Thyroid gland (tissue), 4 donors: ENCODE results near the gene TMEM236. TPM values are rescaled to one million over a fixed set of nuclear protein-coding genes. Genes with fewer than 3 reads are reported as not detected.
"Not testable (repeated sequence)": the region's sequence is repeated elsewhere in the genome, so short reads cannot be mapped to it uniquely, and the experiment has no call there.

Experiments
- DNase-seq, 2 donors: peaks; one replicate each; pipeline ENCODE4 v3.0.0-alpha.2; 2019
- H3K27ac ChIP-seq, 3 donors: fragments of 200-600 bp; sonication (generic); 1 replicate in 2 of 3; 2 replicates in 1 of 3; pipeline ENCODE4 v1.5.1; 2016 to 2019; ENCODE audit warnings: mild to moderate bottlenecking in 1 of 3, moderate library complexity in 1 of 3
- H3K27me3 ChIP-seq: fragments of 200-600 bp; sonication (generic); one replicate; pipeline ENCODE4 v1.5.1; 2019
- H3K36me3 ChIP-seq, 2 donors: fragments of 200-600 bp; sonication (generic); one replicate each; pipeline ENCODE4 v1.5.1; 2016 to 2019
- H3K4me1 ChIP-seq, 2 donors: fragments of 200-600 bp; sonication (generic); one replicate each; pipeline ENCODE4 v1.5.1; 2017 to 2019
- H3K4me3 ChIP-seq, 3 donors: fragments of 200-600 bp; sonication (generic); replicated peaks in 1 of 3; 1 replicate in 2 of 3; 2 replicates in 1 of 3; pipeline ENCODE4 v1.5.1; 2016; ENCODE audit warnings: mild to moderate bottlenecking in 1 of 3
- H3K9me3 ChIP-seq: fragments of 200-600 bp; sonication (generic); one replicate; pipeline ENCODE4 v1.5.1; 2017
- CTCF ChIP-seq, 6 experiments: fragments of 200-600 bp in 3 of 6; fragments of 450-650 bp in 3 of 6; sonication (generic) in 3 of 6; IDR thresholded peaks; one replicate each; pipeline ENCODE4 v1.5.1; 2016 to 2019; ENCODE audit warnings: antibody characterized with exemption in 6 of 6, mild to moderate bottlenecking in 2 of 6, inconsistent platforms in 1 of 6, moderate library complexity in 1 of 6
- POLR2A ChIP-seq, 2 donors: fragments of 450-650 bp; IDR thresholded peaks; one replicate each; pipeline ENCODE4 v1.6.1; 2017; ENCODE audit warnings: antibody characterized with exemption in 2 of 2, mild to moderate bottlenecking in 2 of 2, moderate library complexity in 1 of 2
- WGBS, 2 donors: methylation state at CpG; one replicate each; pipeline ENCODE4 v1.1.5; 2017; 5-methylcytosine and 5-hydroxymethylcytosine counted together
- intact Hi-C: fragments of 100-400 bp; cut with DNase I; formaldehyde crosslinking; loops from one replicate; pipeline ENCODE4 v1.15.1; 2023
- total RNA-seq, 4 donors: library from RNA; depleted of rRNA; stranded (reverse); fragments of >200 nt; gene quantifications; one replicate each; pipeline ENCODE4 v1.2.3, GENCODE V29; 2016

TMEM236 gene
- total RNA-seq, 4 donors from 2014 or later, result 0.21 to 1.3 (median 0.48) TPM

GRCh38 chr10:17712053-17712452 lies 39.9 kb upstream of the TMEM236 start:
- no peak for DNase-seq
- no peaks in the 10 kb centered on the region for H3K9me3 ChIP-seq
- intact Hi-C loops, result no loop called here
- no peak overlapping the region for H3K27ac ChIP-seq
- H3K4me1 ChIP-seq, result no peaks in the 10 kb centered on the region
- WGBS, 2 donors, result 96 to 98% methylated on average over 5 of the region's 5 CpGs
- no peak for TF ChIP-seq POLR2A (IDR thresholded peaks at IDR 0.05)
- no peak for TF ChIP-seq CTCF (IDR thresholded peaks at IDR 0.05)
- H3K27me3 ChIP-seq, result no peaks in the 10 kb centered on the region
- H3K36me3 ChIP-seq, result peaks cover 16% of the 10 kb centered on the region in 2 donors
- no peak overlapping the region for H3K4me3 ChIP-seq

GRCh38 chr10:17712717-17713471 lies 39.1 kb upstream of the TMEM236 start:
- Histone ChIP-seq H3K9me3 (no peaks in the 10 kb centered on the region), H3K36me3 (peaks cover 16% of the 10 kb centered on the region in 2 donors), H3K27me3 (no peaks in the 10 kb centered on the region), H3K27ac (no peak overlapping the region), H3K4me3 (peak overlapping the region in 1 of 3 donors; percentile 4), H3K4me1 (no peaks in the 10 kb centered on the region)
- no peak for DNase-seq
- WGBS, 2 donors, result 64 to 72% methylated on average over 18 of the region's 18 CpGs
- intact Hi-C loops, result no loop called here
- TF ChIP-seq CTCF (IDR thresholded peaks at IDR 0.05), result no peak

DNA sequence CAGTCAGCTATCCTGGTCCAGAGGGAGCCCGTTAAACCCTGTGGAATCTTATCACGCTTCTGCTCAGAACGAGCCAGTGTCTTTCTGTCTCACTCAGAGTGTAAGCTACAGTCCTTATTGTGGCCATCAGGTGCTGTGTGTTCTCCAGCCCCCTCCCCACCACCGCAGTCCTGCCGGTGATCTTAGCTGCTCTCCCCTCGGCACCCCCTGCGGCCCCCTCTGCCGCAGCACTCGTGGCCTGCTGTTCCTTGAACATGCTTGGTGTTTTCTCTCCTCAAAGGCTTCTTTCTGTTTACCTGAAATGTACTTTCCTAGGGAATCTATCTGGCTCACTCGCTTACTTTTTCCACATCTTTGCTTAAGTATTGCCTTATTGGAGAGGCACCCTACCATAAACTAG lies 38.2 kb upstream of the TMEM236 start:
- Histone ChIP-seq H3K4me1 (no peaks in the 10 kb centered on the region), H3K9me3 (no peaks in the 10 kb centered on the region), H3K4me3 (no peak overlapping the region), H3K36me3 (peaks cover 13 to 14% of the 10 kb centered on the region in 2 donors), H3K27me3 (no peaks in the 10 kb centered on the region), H3K27ac (no peak overlapping the region)
- no peak for DNase-seq
- TF ChIP-seq POLR2A (IDR thresholded peaks at IDR 0.05) (no peak), CTCF (IDR thresholded peaks at IDR 0.05) (no peak)
- 91 to 96% methylated on average over 10 of the region's 10 CpGs for WGBS, 2 donors
- intact Hi-C loops, result no loop called here

DNA sequence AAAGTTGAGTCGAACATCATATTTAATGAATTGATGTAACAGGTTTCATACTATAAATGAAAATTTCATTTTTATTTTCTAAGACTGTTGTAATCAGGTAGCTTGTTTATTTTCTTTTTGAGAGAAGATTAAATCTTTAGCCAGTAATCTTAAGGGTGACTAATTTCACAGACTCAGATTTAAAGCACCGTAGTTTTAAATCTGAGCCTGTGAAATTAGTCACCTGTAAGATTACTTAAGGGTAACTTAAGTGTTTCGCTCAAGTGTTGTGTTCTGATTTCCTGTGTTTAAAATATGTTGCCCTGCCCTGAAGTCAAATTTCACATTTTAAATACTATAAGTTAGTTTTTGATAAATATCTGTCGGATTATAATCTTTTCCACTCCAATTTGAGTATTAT lies 35.8 kb upstream of the TMEM236 start:
- intact Hi-C loops, result no loop called here
- H3K36me3 ChIP-seq, result peaks cover 6 to 8% of the 10 kb centered on the region in 2 donors
- H3K4me3 ChIP-seq, result no peak overlapping the region
- DNase-seq, result no peak
- no peaks in the 10 kb centered on the region for H3K4me1 ChIP-seq
- H3K27ac ChIP-seq, result no peak overlapping the region
- no peak for TF ChIP-seq POLR2A (IDR thresholded peaks at IDR 0.05)
- no peak for TF ChIP-seq CTCF (IDR thresholded peaks at IDR 0.05)
- 95 to 98% methylated on average over 4 of the region's 4 CpGs for WGBS, 2 donors
- no peaks in the 10 kb centered on the region for H3K27me3 ChIP-seq
- no peaks in the 10 kb centered on the region for H3K9me3 ChIP-seq

DNA sequence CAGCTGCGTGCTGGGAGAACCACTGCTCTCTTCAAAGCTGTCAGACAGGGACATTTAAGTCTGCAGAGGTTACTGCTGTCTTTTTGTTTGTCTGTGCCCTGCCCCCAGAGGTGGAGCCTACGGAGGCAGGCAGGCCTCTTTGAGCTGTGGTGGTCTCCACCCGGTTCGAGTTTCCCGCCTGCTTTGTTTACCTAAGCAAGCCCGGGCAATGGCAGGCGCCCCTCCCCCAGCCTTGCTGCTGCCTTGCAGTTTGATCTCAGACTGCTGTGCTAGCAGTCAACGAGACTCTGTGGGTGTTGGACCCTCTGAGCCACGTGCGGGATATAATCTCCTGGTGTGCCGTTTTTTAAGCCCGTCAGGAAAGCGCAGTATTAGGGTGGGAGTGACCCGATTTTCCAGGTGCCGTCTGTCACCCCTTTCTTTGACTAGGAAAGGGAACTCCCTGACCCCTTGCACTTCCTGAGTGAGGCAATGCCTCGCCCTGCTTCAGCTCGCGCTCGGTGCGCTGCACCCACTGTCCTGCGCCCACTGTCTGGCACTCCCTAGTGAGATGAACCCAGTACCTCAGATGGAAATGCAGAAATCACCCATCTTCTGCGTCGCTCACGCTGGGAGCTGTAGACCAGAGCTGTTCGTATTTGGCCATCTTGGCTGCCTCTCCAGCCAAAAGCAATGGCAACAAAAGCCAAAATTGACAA lies 29.5 kb upstream of the TMEM236 start:
- H3K4me1 ChIP-seq, intact Hi-C loops, DNase-seq, H3K27ac ChIP-seq, H3K9me3 ChIP-seq, H3K27me3 ChIP-seq, H3K36me3 ChIP-seq, H3K4me3 ChIP-seq: not testable (repeated sequence)
- WGBS, 2 donors, result 91 to 97% methylated on average over 20 to 22 of the region's 25 CpGs
